Thyroid gland (tissue), 4 donors: ENCODE measurements around the gene DGUOK. TPM values are rescaled to one million over a fixed set of nuclear protein-coding genes. Genes with fewer than 3 reads are reported as not detected.
"Not testable (repeated sequence)": the region's sequence is repeated elsewhere in the genome, so short reads cannot be mapped to it uniquely, and the experiment has no call there.

Source experiments
- DNase-seq, 2 donors: peaks; one replicate each; pipeline ENCODE4 v3.0.0-alpha.2; 2019
- H3K27ac ChIP-seq, 3 donors: fragments of 200-600 bp; sonication (generic); 1 replicate in 2 of 3; 2 replicates in 1 of 3; pipeline ENCODE4 v1.5.1; 2016 to 2019; ENCODE audit warnings: mild to moderate bottlenecking in 1 of 3, moderate library complexity in 1 of 3
- H3K27me3 ChIP-seq: fragments of 200-600 bp; sonication (generic); one replicate; pipeline ENCODE4 v1.5.1; 2019
- H3K36me3 ChIP-seq, 2 donors: fragments of 200-600 bp; sonication (generic); one replicate each; pipeline ENCODE4 v1.5.1; 2016 to 2019
- H3K4me1 ChIP-seq, 2 donors: fragments of 200-600 bp; sonication (generic); one replicate each; pipeline ENCODE4 v1.5.1; 2017 to 2019
- H3K4me3 ChIP-seq, 3 donors: fragments of 200-600 bp; sonication (generic); replicated peaks in 1 of 3; 1 replicate in 2 of 3; 2 replicates in 1 of 3; pipeline ENCODE4 v1.5.1; 2016; ENCODE audit warnings: mild to moderate bottlenecking in 1 of 3
- H3K9me3 ChIP-seq: fragments of 200-600 bp; sonication (generic); one replicate; pipeline ENCODE4 v1.5.1; 2017
- POLR2A ChIP-seq, 2 donors: fragments of 450-650 bp; IDR thresholded peaks; one replicate each; pipeline ENCODE4 v1.6.1; 2017; ENCODE audit warnings: antibody characterized with exemption in 2 of 2, mild to moderate bottlenecking in 2 of 2, moderate library complexity in 1 of 2
- WGBS, 2 donors: methylation state at CpG; one replicate each; pipeline ENCODE4 v1.1.5; 2017; 5-methylcytosine and 5-hydroxymethylcytosine counted together
- intact Hi-C: fragments of 100-400 bp; cut with DNase I; formaldehyde crosslinking; loops from one replicate; pipeline ENCODE4 v1.15.1; 2023
- total RNA-seq, 4 donors: library from RNA; depleted of rRNA; stranded (reverse); fragments of >200 nt; gene quantifications; one replicate each; pipeline ENCODE4 v1.2.3, GENCODE V29; 2016
- TF ChIP-seq, protein P1 (sequence below), 6 experiments: fragments of 200-600 bp in 3 of 6; fragments of 450-650 bp in 3 of 6; sonication (generic) in 3 of 6; IDR thresholded peaks; one replicate each; pipeline ENCODE4 v1.5.1; 2016 to 2019; ENCODE audit warnings: antibody characterized with exemption in 6 of 6, mild to moderate bottlenecking in 2 of 6, inconsistent platforms in 1 of 6, moderate library complexity in 1 of 6

The DGUOK gene
- total RNA-seq, 4 donors from 2014 or later = 41.8 to 65.8 (median 46.9) TPM

DNA sequence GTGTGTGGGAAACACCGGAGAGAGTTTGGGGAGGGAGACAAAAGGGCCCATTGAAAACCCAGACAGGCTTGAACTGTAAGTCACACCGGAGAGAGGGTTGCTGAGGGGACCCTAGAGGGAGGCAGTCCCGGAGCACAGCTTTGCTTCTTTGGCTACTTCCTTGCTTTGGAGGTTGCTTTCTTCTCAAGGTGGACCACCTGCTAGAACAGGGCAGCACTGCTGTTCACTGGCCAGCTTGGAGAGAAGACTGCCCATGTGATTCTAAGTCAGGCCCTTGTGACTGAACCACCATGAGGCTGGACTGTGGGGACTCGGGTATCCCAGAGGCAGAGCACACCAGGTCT, 29.5 kb upstream of the DGUOK start:
- Histone ChIP-seq H3K36me3 (no peaks in the 10 kb centered on the region), H3K4me3 (no peak overlapping the region), H3K4me1 (no peaks in the 10 kb centered on the region), H3K27ac (no peak overlapping the region), H3K9me3 (no peaks in the 10 kb centered on the region), H3K27me3 (no peaks in the 10 kb centered on the region)
- no peak for TF ChIP-seq POLR2A (IDR thresholded peaks at IDR 0.05)
- TF ChIP-seq, protein P1, sequence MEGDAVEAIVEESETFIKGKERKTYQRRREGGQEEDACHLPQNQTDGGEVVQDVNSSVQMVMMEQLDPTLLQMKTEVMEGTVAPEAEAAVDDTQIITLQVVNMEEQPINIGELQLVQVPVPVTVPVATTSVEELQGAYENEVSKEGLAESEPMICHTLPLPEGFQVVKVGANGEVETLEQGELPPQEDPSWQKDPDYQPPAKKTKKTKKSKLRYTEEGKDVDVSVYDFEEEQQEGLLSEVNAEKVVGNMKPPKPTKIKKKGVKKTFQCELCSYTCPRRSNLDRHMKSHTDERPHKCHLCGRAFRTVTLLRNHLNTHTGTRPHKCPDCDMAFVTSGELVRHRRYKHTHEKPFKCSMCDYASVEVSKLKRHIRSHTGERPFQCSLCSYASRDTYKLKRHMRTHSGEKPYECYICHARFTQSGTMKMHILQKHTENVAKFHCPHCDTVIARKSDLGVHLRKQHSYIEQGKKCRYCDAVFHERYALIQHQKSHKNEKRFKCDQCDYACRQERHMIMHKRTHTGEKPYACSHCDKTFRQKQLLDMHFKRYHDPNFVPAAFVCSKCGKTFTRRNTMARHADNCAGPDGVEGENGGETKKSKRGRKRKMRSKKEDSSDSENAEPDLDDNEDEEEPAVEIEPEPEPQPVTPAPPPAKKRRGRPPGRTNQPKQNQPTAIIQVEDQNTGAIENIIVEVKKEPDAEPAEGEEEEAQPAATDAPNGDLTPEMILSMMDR (IDR thresholded peaks at IDR 0.05) = no peak
- DNase-seq = no peak
- 38 to 39% methylated on average over 4 of the region's 4 CpGs for WGBS, 2 donors
- intact Hi-C loops = no loop called here

DNA sequence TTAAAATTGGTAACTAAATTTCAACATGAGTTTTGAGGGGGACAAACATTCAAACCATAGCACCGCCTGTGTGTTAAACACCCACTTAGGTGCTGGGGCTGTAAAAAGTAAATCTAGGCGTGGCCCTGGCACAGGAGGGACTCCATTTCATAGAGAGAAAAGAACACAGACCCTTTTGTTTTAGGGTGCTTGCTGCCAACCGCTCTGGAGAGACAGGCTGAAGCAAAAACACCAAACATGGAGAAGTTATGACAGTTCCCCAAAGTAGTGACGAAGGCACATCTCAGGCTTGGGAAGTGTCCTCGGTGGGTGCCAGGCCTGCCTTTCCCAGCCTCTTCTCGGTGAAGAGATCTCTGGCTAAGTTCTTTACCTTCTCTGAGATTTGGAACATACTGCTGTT, 28.7 kb upstream of the DGUOK start:
- Histone ChIP-seq H3K36me3 (no peaks in the 10 kb centered on the region), H3K4me1 (no peaks in the 10 kb centered on the region), H3K27ac (no peak overlapping the region), H3K9me3 (no peaks in the 10 kb centered on the region), H3K27me3 (no peaks in the 10 kb centered on the region), H3K4me3 (no peak overlapping the region)
- DNase-seq = no peak
- intact Hi-C loops = no loop called here
- TF ChIP-seq, protein P1 (IDR thresholded peaks at IDR 0.05) = no peak
- no peak for TF ChIP-seq POLR2A (IDR thresholded peaks at IDR 0.05)
- WGBS, 2 donors = 71 to 83% methylated on average over 5 to 6 of the region's 6 CpGs

DNA sequence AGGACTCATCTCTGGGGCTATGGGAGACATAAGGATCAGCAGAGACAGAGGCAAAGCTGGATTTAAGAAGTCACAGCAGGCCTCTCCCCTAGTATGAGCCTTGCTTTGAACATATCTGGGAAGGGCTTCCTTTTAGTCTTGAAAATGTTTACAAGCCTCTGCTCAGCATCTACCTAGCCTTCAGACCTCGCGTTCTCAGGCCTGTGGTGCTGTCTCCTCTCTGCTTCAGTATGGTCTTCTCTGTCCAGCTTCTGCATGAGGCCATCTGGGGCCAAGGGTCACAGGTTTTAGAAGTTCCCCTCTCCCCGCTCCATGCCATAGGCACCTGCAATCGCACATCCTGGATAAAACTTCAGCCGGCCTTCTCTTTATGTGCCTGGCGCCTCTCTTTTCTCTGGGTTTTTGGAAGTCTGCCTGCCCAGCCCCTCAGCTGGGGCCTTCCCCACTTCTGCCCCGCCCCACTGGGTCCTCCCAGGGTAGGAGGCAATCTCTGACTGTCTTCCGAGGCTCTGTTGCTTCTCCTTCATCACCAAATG, 26.8 kb upstream of the DGUOK start:
- intact Hi-C loops = no loop called here
- DNase-seq = no peak

DNA sequence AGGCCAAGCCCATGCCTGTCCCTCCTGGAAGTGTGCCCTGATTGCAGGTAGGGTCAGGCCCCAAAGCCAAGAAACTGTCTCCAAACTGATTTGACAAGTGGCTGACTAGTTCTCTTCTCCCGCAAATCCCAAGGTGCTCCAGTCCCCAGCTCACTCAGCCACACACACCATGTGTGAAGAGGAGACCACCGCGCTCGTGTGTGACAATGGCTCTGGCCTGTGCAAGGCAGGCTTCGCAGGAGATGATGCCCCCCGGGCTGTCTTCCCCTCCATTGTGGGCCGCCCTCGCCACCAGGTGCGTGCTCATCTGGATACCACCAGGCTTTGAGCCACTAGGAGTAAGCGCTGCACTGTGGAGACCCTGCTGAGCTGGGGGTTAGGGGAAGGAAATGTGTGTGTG, 25.5 kb upstream of the DGUOK start:
- H3K4me1 ChIP-seq = no peaks in the 10 kb centered on the region
- H3K4me3 ChIP-seq = no peak overlapping the region

More for the DNA sequence above, 26.8 kb upstream of the DGUOK start:
- WGBS, 2 donors = 81 to 85% methylated on average over 8 of the region's 8 CpGs
- H3K4me3 ChIP-seq = no peak overlapping the region
- H3K9me3 ChIP-seq = no peaks in the 10 kb centered on the region
- H3K27ac ChIP-seq = no peak overlapping the region
- no peaks in the 10 kb centered on the region for H3K4me1 ChIP-seq
- H3K36me3 ChIP-seq = no peaks in the 10 kb centered on the region
- TF ChIP-seq POLR2A (IDR thresholded peaks at IDR 0.05) = no peak
- TF ChIP-seq, protein P1 (IDR thresholded peaks at IDR 0.05) = no peak
- no peaks in the 10 kb centered on the region for H3K27me3 ChIP-seq

DNA sequence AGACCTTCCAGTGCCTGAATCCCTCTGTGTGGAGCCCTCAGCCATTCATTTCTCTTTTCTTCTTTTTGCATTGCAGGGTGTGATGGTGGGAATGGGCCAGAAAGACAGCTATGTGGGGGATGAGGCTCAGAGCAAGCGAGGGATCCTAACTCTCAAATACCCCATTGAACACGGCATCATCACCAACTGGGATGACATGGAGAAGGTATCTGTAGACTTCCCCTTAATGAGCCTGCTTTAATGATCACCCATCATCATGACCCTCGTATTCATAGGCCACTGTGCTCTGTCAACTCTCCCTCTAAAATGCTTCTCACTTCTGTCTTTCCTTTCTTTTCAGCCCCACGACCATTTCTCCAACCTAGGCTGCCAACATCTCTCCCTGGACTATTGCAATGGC, 24.4 kb upstream of the DGUOK start:
- 78% methylated on average over 4 of the region's 4 CpGs for WGBS, 2 donors
- no peaks in the 10 kb centered on the region for H3K4me1 ChIP-seq
- H3K9me3 ChIP-seq = no peaks in the 10 kb centered on the region
- DNase-seq = no peak
- intact Hi-C loops = no loop called here
- no peak overlapping the region for H3K27ac ChIP-seq
- H3K27me3 ChIP-seq = no peaks in the 10 kb centered on the region
- no peak for TF ChIP-seq POLR2A (IDR thresholded peaks at IDR 0.05)
- no peaks in the 10 kb centered on the region for H3K36me3 ChIP-seq
- H3K4me3 ChIP-seq = no peak overlapping the region

More for the DNA sequence above, 25.5 kb upstream of the DGUOK start:
- intact Hi-C loops = no loop called here
- TF ChIP-seq POLR2A (IDR thresholded peaks at IDR 0.05) = no peak
- 74 to 92% methylated on average over 7 to 9 of the region's 10 CpGs for WGBS, 2 donors
- H3K27ac ChIP-seq = no peak overlapping the region
- H3K9me3 ChIP-seq = no peaks in the 10 kb centered on the region
- H3K27me3 ChIP-seq = no peaks in the 10 kb centered on the region
- DNase-seq = no peak
- H3K36me3 ChIP-seq = no peaks in the 10 kb centered on the region

DNA sequence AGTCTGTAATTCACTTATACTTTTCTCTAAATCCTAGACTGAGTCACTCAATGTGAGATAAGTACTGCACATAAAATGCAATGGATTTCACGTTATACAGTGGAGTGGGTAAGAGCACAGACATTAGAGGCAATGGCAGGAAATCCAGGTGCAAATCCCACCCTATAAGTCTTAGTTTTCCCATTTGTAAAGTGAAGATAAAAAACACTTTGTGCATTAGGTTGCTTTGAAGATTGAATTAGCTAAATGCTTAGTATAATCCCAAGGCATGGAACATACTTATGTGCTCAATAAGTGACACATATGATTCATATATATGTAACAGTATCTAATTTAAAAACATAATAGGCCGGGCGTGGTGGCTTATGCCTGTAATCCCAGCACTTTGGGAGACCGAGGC, 23.4 kb upstream of the DGUOK start:
- no peak for TF ChIP-seq POLR2A (IDR thresholded peaks at IDR 0.05)
- TF ChIP-seq, protein P1 (IDR thresholded peaks at IDR 0.05) = no peak
- no peak overlapping the region for H3K27ac ChIP-seq
- no peaks in the 10 kb centered on the region for H3K36me3 ChIP-seq
- no peak overlapping the region for H3K4me3 ChIP-seq
- no peaks in the 10 kb centered on the region for H3K9me3 ChIP-seq
- DNase-seq = no peak
- no peaks in the 10 kb centered on the region for H3K27me3 ChIP-seq
- intact Hi-C loops = no loop called here
- peaks cover 0 to 2% of the 10 kb centered on the region in 2 donors for H3K4me1 ChIP-seq
- 87 to 88% methylated on average over 4 of the region's 4 CpGs for WGBS, 2 donors

DNA sequence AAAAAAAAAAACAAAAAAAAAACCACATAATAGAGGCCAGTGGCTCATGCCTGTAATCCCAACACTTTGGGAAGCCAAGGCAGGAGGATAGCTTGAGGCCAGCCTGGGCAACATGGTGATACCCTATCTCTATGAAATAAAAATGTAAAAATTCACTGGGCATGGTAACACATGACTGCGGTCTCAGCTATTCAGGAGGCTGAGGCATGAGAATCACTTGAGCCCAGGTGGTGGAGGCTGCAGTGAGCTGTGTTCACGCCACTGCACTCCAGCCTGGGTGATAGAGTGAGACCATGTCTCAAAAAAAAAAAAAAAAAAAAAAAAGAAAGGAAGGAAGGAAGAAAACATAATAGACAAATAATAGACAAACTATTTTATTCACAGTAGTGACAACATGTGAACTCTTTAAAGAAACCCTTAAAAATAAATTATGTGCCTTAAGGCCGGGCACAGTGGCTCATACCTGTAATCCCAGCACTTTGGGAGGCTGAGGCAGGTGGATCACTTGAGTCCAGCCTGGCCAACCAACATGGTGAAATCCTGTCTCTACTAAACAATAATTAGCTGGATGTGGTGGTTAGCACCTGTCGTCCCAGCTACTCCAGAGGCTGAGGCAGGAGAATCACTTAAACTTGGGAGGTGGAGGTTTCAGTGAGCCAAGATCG, 22.6 kb upstream of the DGUOK start:
- intact Hi-C loops, H3K4me1 ChIP-seq: not testable (repeated sequence)

More for the DNA sequence above, 22.6 kb upstream of the DGUOK start:
- WGBS, 2 donors = 88 to 91% methylated on average over 5 of the region's 5 CpGs
- H3K27me3 ChIP-seq, H3K36me3 ChIP-seq, H3K27ac ChIP-seq, H3K9me3 ChIP-seq, DNase-seq, H3K4me3 ChIP-seq: not testable (repeated sequence)
